NCI-H1417 (cell line): ENCODE data around the gene ANXA3.

Experiments
- DNase-seq, 3 experiments: peaks; one replicate each; lab custom pipeline; 2025; lab: John Stamatoyannopoulos, UW

Gene ANXA3

GRCh38 chr4:78611215-78611558 lies 59.6 kb downstream of the ANXA3 start:
- no peak for DNase-seq

- DNase-seq, result peak; percentile 16 to 60 (median 36)
Observed at GRCh38 chr4:78612398-78613178, 61.0 kb downstream of the ANXA3 start.

- no peak for DNase-seq
Observed at GRCh38 chr4:78613522-78614321, 62.2 kb downstream of the ANXA3 start.

GRCh38 chr4:78616046-78616498 lies 64.5 kb downstream of the ANXA3 start:
- no peak for DNase-seq

GRCh38 chr4:78618436-78618835 lies 66.9 kb downstream of the ANXA3 start:
- no peak for DNase-seq

GRCh38 chr4:78621395-78621794 lies 69.8 kb downstream of the ANXA3 start:
- DNase-seq, result no peak

- no peak for DNase-seq
Observed at GRCh38 chr4:78622253-78622979, 70.8 kb downstream of the ANXA3 start.

GRCh38 chr4:78624048-78624447 lies 72.5 kb downstream of the ANXA3 start:
- DNase-seq, result no peak

- DNase-seq, result no peak
Observed at GRCh38 chr4:78625073-78625472, 73.5 kb downstream of the ANXA3 start.

GRCh38 chr4:78627046-78627965 lies 75.7 kb downstream of the ANXA3 start:
- no peak for DNase-seq

GRCh38 chr4:78627966-78628678 lies 76.6 kb downstream of the ANXA3 start:
- DNase-seq, result no peak

- DNase-seq, result no peak
Observed at GRCh38 chr4:78629991-78630541, 78.5 kb downstream of the ANXA3 start.

- DNase-seq, result no peak
Observed at GRCh38 chr4:78630615-78631014, 79.0 kb downstream of the ANXA3 start.

GRCh38 chr4:78634011-78634664 lies 82.6 kb downstream of the ANXA3 start:
- no peak for DNase-seq

GRCh38 chr4:78638337-78639172 lies 87.0 kb downstream of the ANXA3 start:
- no peak for DNase-seq

GRCh38 chr4:78640714-78641113 lies 89.1 kb downstream of the ANXA3 start:
- no peak for DNase-seq

- DNase-seq, result no peak
Observed at GRCh38 chr4:78642934-78643333, 91.4 kb downstream of the ANXA3 start.

GRCh38 chr4:78644063-78644691 lies 92.6 kb downstream of the ANXA3 start:
- DNase-seq, result no peak
